Measurements from ENCODE around the gene PLEKHA6. TPM values are rescaled to one million over a fixed set of nuclear protein-coding genes. Genes with fewer than 3 reads are reported as not detected.

The PLEKHA6 gene
- total and polyA plus RNA-seq, 2 of the 4 experiments (the other 2 are of a cell fraction), result 8.2 to 19.9 TPM

GRCh38 chr1:204405988-204406387, 46.3 kb upstream of the PLEKHA6 start:
- no peak for DNase-seq
- no peak overlapping the region for H4K91ac ChIP-seq (ENCODE audit: insufficient read depth, low read depth, low read length)
- ChIA-PET CTCF (no interaction called here), POLR2A (ENCODE audit: unreplicated experiment) (no interaction called here)
- no peak overlapping the region for H2BK120ac ChIP-seq (ENCODE audit: low read depth, low read length)
- no peak overlapping the region for H3K18ac ChIP-seq (ENCODE audit: low read depth, low read length)
- no peak overlapping the region for H3K4ac ChIP-seq (ENCODE audit: low read depth, low read length)
- H2AFZ ChIP-seq (replicated peaks; ENCODE audit: low read length, poor library complexity), result no peak overlapping the region
- no peak overlapping the region for H2AK5ac ChIP-seq (ENCODE audit: low read depth, low read length)
- dilution Hi-C loops (cut with HindIII; ENCODE audit: low sequenced_read_pairs, unreplicated experiment), result no loop called here
- no peaks in the 10 kb centered on the region for H3K9me3 ChIP-seq (ENCODE audit: control insufficient read depth, insufficient read depth, low read length)
- in situ Hi-C loops (cut with MboI; ENCODE audit: low sequenced_read_pairs), result no loop called here
- no peak overlapping the region for H3K14ac ChIP-seq (replicated peaks; ENCODE audit: low read depth, low read length)
- peaks cover 79% of the 10 kb centered on the region for H4K20me1 ChIP-seq (ENCODE audit: insufficient read depth, low read length)
- no peaks in the 10 kb centered on the region for H3K4me1 ChIP-seq (ENCODE audit: control insufficient read depth, insufficient read depth, low read length)
- no TSS peak for BruUV-seq (replicated peaks)
- no peak overlapping the region for H3K4me3 ChIP-seq (ENCODE audit: insufficient read depth, low read depth, low read length)
- no peak overlapping the region for H3K27ac ChIP-seq (ENCODE audit: insufficient read depth, low read length)
- H2BK20ac ChIP-seq (ENCODE audit: low read depth, low read length), result no peak overlapping the region
- no peak overlapping the region for H3K23ac ChIP-seq (ENCODE audit: low read depth, low read length)
- no peak overlapping the region for H2BK15ac ChIP-seq (ENCODE audit: low read depth, low read length)
- H3K79me1 ChIP-seq (ENCODE audit: low read depth in 1 of 2, low read length in 2 of 2), result peaks cover 0 to 23% of the 10 kb centered on the region in 2 experiments; a peak in 3 of 4 replicates
- no peak for TF ChIP-seq FOS (IDR thresholded peaks at IDR 0.05; ENCODE audit: low read depth, low read length)
- no peak for TF ChIP-seq MAZ (IDR thresholded peaks at IDR 0.05; ENCODE audit: borderline replicate concordance, low read depth, low read length)
- TF ChIP-seq, protein P1, sequence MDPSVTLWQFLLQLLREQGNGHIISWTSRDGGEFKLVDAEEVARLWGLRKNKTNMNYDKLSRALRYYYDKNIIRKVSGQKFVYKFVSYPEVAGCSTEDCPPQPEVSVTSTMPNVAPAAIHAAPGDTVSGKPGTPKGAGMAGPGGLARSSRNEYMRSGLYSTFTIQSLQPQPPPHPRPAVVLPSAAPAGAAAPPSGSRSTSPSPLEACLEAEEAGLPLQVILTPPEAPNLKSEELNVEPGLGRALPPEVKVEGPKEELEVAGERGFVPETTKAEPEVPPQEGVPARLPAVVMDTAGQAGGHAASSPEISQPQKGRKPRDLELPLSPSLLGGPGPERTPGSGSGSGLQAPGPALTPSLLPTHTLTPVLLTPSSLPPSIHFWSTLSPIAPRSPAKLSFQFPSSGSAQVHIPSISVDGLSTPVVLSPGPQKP (IDR thresholded peaks at IDR 0.05; ENCODE audit: borderline replicate concordance, low read depth, low read length), result no peak
- no peak for TF ChIP-seq MXI1 (IDR thresholded peaks at IDR 0.05; ENCODE audit: borderline replicate concordance, low read depth, low read length)
- TF ChIP-seq, protein P2, sequence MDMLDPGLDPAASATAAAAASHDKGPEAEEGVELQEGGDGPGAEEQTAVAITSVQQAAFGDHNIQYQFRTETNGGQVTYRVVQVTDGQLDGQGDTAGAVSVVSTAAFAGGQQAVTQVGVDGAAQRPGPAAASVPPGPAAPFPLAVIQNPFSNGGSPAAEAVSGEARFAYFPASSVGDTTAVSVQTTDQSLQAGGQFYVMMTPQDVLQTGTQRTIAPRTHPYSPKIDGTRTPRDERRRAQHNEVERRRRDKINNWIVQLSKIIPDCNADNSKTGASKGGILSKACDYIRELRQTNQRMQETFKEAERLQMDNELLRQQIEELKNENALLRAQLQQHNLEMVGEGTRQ (IDR thresholded peaks at IDR 0.05; ENCODE audit: low read depth, low read length), result no peak
- TF ChIP-seq, protein P3, sequence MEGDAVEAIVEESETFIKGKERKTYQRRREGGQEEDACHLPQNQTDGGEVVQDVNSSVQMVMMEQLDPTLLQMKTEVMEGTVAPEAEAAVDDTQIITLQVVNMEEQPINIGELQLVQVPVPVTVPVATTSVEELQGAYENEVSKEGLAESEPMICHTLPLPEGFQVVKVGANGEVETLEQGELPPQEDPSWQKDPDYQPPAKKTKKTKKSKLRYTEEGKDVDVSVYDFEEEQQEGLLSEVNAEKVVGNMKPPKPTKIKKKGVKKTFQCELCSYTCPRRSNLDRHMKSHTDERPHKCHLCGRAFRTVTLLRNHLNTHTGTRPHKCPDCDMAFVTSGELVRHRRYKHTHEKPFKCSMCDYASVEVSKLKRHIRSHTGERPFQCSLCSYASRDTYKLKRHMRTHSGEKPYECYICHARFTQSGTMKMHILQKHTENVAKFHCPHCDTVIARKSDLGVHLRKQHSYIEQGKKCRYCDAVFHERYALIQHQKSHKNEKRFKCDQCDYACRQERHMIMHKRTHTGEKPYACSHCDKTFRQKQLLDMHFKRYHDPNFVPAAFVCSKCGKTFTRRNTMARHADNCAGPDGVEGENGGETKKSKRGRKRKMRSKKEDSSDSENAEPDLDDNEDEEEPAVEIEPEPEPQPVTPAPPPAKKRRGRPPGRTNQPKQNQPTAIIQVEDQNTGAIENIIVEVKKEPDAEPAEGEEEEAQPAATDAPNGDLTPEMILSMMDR (conservative IDR thresholded peaks at IDR 0.05; ENCODE audit: low read depth, low read length), result no peak
- TF ChIP-seq RAD21 (IDR thresholded peaks at IDR 0.05; ENCODE audit: low read length), result no peak
- TF ChIP-seq BHLHE40 (IDR thresholded peaks at IDR 0.05; ENCODE audit: low read depth, low read length), result no peak
- no peak for TF ChIP-seq CHD1 (IDR thresholded peaks at IDR 0.05; ENCODE audit: low read depth, low read length)
- no peak for TF ChIP-seq POLR2A (IDR thresholded peaks at IDR 0.05; ENCODE audit: low read depth, low read length)
- TF ChIP-seq RCOR1 (IDR thresholded peaks at IDR 0.05; ENCODE audit: insufficient replicate concordance, low read length), result no peak
- no peak overlapping the region for H3K56ac ChIP-seq (ENCODE audit: extremely low read depth, insufficient read depth, low read length)
- H3K27me3 ChIP-seq (ENCODE audit: control insufficient read depth, insufficient read depth, low read length), result no peaks in the 10 kb centered on the region
- no peak overlapping the region for H4K8ac ChIP-seq (ENCODE audit: low read depth in 2 of 2, low read length in 2 of 2)
- no peak overlapping the region for H2BK5ac ChIP-seq (ENCODE audit: low read depth, low read length, poor library complexity, severe bottlenecking)
- WGBS, 2 experiments (ENCODE audit: extremely low coverage in 2 of 2, insufficient read length in 1 of 2), result no CpG with 5 or more reads among the region's 2 CpGs
- H3K36me3 ChIP-seq (ENCODE audit: control insufficient read depth, insufficient read depth, low read length), result peaks cover 16% of the 10 kb centered on the region
- intact Hi-C loops (cut with micrococcal nuclease), result no loop called here
- H3K4me2 ChIP-seq (ENCODE audit: low read depth, low read length), result no peak overlapping the region
- H2AK9ac ChIP-seq (replicated peaks; ENCODE audit: low read depth, low read length, poor library complexity), result no peak overlapping the region
- no peak overlapping the region for H3K9ac ChIP-seq (ENCODE audit: low read depth, low read length)
- no peaks in the 10 kb centered on the region for H3K9me1 ChIP-seq (ENCODE audit: insufficient read depth, low read length)
- no peak overlapping the region for H4K5ac ChIP-seq (ENCODE audit: low read depth, low read length)
- ATAC-seq (ENCODE audit: low read depth), result no peak

Data from IMR-90 (cell line).